GM21447 (cell line): ENCODE data around the gene NADK.
"Not testable (repeated sequence)": the region's sequence is repeated elsewhere in the genome, so short reads cannot be mapped to it uniquely, and the experiment has no call there.

ENCODE experiments used
- ATAC-seq: cut with Tn5 transposase; IDR thresholded peaks from one replicate; pipeline ENCODE4 v1.9.1; 2021; ENCODE audit not compliant: unreplicated experiment

Gene NADK

DNA sequence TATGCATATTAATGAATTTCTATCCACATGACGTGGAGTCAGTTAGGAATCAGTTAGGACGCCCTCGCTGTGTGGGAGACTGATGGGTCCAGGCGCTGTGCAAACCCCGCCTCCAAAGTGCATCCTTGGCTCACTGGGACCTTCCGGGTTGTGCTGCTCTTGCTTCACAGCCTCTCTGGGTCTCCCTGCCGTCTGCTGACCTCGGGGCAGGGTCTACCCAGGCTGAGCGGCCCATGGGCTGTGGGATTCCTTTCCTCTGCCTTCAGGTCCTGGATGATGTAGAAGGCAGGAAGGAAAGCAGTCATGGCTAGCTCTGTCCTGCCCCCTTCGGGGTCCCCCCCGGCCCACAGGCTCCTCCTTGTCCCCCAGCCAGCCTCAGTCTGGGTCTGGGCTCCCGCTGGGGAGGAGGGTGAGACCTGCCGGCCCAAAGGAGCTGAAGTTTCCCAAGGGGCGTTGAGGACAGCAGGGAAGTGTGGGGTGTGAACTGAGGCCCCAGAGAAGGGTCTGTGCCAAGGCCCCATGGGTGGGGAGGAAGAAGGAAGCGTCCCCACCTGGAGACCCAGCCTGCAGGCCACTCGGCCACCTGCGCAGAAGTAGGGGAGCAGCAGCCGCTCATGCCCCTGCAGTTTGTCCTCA lies 29.5 kb downstream of the NADK start:
- ATAC-seq: no peak

DNA sequence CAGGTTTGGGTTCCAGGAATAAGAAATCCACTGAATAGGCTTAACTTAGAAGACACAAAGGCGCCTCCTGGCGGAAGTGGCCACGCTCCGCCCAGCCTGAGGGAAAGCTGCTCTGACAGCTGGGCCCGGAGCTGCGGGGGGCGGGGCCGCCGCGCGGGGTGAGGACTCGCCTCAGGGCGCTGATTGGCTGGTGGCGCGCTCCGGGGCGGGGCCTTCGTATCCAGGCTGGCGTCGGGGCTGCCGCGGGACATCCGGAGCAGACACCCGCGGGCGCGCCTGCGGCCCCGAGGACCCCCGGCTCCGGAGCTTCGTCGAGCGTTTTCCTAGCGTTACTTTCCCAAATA lies 31.7 kb downstream of the NADK start:
- ATAC-seq: peak; percentile 82

DNA sequence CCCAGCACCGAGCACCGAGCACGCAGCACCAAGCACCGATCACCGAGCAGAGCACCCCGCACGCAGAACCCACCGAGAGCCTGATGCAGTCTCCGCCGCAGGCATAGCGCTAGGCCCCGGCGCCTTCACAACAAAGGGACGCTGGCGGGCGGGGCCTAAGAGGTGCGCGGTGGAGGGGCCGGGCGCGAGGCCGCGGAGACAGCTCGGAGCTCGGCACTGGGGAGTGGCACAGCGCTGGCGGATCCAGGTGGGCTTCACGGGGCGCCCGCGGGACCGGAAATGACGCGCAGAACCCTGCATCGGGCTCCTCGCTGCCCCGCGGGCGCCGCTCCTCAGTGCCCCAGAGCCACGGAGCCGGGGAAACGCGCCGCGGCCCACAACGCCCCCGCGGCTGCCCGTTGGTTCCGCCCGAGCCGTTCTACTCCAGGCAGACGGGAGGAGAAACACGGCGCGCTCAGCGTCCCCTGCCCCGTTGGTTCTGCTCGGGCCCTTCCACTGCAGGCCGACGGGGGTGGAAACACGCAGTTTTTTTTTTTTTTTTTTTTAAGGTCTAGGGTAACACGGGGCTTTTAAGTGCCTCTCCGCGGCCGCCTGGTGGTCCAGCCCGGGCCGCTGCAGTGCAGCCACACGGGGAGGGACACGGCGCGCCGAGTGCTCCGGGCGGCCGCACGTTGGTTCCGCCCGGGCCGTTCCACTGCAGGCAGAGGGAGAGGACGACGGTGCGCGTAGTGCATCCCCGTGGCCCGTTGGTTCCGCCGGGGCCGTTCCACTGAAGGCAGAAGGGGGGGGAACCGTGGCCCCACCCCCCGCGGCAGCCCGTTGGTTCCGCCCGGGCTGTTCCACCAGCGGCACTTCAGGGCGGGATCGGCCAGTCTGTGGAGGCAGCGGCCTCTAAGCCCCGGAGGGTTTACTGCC lies 32.4 kb downstream of the NADK start:
- peak; percentile 57 for ATAC-seq

GRCh38 chr1:1742529-1742928 lies 35.7 kb downstream of the NADK start:
- ATAC-seq: not testable (repeated sequence)

DNA sequence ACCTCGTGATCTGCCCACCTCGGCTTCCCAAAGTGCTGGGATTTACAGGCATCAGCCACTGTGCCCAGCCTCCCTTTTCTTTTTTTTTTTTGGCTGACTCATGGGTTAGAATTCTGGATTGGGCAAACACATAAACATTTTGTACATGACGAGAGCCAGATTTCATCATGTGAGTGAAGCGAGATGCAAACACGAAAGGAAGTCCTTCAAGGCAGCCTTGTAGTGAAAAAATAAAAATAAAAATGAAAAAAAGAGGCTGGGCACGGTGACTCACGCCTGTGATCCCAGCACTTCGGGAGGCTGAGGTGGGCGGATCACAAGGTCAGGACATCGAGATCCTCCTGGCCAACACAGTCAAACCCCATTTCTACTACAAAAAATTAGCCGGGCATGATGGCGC lies 37.3 kb downstream of the NADK start:
- not testable (repeated sequence) for ATAC-seq

GRCh38 chr1:1738799-1739337 lies 39.4 kb downstream of the NADK start:
- ATAC-seq: not testable (repeated sequence)

- not testable (repeated sequence) for ATAC-seq
Observed at GRCh38 chr1:1737675-1738590, 40.3 kb downstream of the NADK start.

DNA sequence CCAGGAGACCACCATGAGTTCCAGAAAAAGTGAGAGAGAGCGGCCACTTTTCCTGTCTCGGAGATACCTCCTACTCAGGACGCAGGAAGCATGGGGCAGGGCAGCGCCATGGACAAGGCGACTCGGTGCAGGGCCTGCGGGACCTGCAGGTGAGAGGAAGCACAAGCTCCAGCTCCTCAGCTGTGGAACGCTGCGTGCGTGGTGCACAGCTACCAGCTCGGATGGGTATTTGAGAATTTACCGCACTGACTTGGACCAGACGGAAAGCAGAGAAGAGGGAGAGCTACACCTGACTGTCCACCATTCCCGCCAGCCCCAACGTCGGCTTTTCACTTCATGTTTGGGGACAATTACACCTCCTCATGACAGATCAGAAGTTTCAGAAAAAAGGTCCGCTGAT lies 45.9 kb downstream of the NADK start:
- ATAC-seq: no peak

DNA sequence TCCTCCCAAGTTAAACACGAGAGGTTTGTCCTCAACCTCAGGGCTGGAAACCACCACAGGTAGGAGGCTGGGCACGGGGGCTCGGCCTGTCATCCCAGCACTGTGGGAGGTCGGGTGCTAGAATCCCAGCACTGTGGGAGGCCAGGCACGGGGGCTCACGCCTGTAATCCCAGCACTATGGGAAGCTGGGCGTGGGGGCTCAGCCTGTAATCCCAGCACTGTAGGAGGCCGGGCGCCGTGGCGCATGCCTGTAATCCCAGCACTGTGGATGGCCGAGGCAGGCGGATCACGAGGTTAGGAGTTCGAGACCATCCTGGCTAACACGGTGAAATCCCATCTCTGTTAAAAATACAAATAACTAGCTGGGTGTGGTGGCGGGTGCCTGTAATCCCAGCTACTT lies 47.4 kb downstream of the NADK start:
- no peak for ATAC-seq

- not testable (repeated sequence) for ATAC-seq
Observed at GRCh38 chr1:1730230-1730629, 48.0 kb downstream of the NADK start.

DNA sequence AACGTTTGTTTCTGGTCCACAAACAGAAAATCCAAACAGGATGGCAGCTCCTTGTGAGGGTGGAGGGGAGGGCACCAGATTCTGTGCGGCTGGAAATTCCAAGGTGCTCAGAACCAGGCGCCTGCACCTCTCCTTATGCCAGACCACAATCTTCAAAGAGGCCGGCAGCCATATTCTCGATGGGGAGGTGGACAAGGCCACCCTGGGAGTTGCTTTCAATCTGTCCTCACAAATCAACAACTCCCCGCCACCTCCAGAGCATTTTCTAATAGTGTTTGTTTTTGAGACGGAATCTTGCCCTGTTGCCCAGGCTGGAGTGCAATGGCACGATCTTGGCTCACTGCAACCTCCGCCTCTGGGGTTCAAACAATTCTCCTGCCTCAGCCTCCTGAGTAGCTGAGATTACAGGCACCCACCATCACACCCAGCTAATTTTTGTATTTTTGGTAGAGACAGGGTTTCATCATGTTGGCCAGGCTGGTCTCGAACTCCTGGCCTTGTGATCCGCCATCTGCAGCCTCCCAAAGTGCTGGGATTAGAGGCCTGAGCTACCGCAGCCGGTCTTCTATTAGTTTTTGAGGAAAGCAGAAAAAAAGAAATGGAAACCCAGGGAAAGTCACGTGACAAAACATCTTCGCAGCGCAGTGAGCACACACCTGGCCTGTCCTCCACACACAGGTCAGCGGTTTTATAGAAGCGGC lies 49.0 kb downstream of the NADK start:
- ATAC-seq: not testable (repeated sequence)

DNA sequence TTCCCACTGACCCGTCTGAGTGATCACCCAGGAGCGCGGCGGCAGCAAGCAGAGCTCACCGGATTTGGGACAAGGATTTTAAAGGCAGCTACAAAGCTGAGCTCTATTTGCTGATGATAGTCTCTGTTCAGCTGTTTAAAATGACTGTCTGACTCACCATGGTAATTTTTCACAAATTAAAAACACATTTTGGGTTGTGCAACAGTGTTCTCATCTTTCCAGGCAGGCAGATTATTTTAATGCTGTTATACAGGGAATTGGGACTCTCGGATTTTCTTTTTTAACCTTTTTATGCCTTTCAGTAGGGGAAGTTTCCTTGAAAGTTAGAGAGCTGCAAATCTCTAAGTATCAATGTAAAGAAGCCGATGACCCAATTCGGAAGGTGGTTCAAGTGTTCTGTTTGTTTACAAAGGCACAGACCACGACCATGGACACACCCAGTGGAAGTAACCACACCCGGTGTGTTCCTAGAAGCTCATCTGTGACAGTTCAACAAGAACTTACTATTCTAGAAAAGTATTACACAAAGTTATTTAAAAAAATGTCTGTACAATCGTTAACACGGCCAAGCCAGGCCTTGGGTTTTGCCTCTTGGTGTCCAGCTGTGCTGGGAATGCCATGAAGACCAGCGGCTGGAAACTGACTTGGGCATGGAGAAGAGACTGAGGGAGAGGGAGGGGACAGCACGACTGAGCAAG lies 49.8 kb downstream of the NADK start:
- ATAC-seq: not testable (repeated sequence)

DNA sequence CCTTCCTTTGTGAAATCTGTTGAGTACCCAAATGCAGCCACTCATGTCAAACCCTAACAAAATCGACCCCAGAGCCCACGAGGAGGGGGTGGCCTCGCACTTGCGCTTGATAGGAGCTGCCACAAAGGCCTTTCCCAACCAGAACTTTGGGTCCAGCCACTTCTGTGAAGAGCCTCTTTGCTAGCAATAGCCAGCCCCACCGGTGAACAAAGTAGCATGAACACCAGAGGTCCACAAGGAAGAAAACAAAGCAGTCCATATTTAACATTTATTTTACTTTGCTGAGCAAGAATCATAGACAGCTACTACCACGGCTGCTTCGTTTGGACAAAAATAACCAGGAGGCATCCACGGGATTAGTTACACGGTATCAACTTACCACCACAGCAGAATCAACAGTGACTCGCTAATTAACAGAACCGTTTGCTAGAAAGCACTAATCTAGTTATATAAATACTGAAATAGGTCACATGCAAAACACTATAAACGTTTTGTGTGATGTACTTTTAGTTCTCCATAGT lies 51.1 kb downstream of the NADK start:
- ATAC-seq: not testable (repeated sequence)

DNA sequence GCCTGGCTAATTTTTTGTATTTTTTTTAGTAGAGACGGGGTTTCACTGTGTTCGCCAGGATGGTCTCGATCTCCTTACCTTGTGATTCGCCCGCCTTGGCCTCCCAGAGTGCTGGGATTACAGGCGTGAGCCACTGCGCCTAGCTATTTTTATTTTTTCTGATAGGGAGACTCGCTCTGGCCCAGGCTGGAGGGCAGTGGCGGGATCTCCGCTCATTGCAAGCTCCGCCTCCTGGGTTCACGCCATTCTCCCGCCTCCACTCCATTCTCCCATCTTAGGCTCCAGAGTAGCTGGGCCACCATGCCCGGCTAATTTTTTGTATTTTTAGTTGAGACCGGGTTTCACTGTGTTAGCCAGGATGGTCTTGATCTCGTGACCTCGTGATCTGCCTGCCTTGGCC lies 52.2 kb downstream of the NADK start:
- not testable (repeated sequence) for ATAC-seq

DNA sequence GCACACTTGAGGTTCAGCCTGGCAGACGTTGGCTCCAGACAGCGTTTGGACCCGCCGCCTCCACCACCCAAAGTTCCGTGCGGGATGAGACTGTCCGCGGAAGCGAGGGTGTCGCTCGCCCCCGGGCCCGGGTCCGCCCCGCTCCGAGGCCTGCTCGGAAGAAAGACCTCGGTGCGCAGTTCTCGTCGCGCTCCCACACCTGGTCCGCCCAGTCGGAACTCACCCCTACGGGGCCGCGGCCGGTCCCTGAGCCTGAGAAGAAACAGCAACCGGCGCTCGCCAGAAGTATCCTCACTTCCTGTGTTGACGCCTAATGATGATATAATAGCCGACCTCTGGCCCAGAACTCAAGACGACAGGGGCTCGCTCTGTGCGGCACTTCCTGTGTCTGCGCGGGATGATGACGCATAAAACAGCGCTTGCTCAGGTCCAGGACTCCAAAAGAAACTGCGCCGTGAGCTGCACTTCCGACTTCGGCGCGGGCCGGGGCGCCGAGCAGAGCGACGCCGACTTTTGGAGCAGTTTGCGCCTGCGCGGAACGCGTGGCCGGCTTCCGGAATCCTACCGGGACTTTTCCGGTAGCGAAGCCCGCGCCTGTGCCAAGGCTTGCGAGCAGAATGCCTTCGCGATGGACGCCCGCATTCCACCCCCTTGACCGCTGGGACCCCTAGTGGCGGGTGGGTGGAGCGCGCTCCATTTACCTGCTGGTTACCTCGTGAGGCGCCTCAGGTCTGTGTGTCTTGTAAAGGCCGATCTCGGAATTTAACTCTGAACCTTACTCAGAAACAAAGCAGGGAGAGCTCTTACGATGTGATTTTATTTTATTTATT lies 54.0 kb downstream of the NADK start, which contains the start of gene CDK11A:
Gene CDK11A (minus strand): TSS at position 323 of the 830 bp plus-strand sequence. CDS start 1,539 bp downstream, outside the sequence.
- ATAC-seq: peak; percentile 85

DNA sequence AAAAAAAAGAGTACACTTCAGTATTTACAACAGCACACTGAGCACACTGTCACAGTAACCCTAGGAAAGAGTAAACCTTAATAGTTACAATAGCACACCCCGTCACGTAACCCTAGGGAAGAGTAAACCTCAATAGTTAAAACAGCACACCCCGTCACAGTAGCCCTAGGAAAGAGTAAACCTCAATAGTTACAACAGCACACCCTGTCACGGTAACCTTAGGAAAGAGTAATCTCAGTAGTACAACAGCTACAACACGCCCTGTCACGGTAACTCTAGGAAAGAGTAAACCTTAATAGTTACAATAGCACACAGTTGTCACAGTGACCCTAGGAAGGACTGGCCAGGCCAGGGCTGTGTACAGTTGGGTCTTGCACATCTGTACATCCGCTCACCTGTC lies 57.1 kb downstream of the NADK start:
- no peak for ATAC-seq

GRCh38 chr1:1715109-1715883 lies 63.0 kb downstream of the NADK start:
- ATAC-seq: not testable (repeated sequence)

DNA sequence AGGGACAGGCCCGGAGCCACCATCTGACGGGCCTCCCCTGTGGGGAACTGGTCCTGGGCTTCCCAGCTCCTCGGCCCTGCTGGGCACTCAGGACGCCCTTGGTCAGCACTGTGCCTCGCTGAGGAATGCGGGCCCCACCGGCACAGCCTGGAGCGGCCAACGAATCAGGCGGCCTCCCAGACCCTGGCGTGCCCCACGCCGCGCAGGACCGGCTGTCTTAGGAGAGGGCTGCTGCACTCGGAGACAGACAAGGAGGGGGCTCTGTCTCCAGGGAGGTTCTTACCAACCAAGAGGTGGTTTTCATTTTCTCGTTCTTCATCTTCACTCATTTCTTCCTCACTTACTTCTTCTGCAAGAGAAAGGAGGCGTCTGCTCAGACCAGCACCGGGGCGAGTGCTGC lies 70.4 kb downstream of the NADK start:
- ATAC-seq: not testable (repeated sequence)
